HEK293 (cell line): ENCODE results near the gene RPL36A.

Experiments used
- ZNF274 ChIP-seq, 2 experiments: fragments of 200-500 bp in 1 of 2; fragments of 450-650 bp in 1 of 2; sonication (Bioruptor generic) in 1 of 2; formaldehyde crosslinking in 1 of 2; IDR thresholded peaks; 2 replicates each; pipeline versions ENCODE4 v1.5.1 to v1.6.1; 2014 to 2016; ENCODE audit warnings: borderline replicate concordance in 1 of 2, inconsistent platforms in 1 of 2, low read length in 1 of 2, missing biosample characterization in 1 of 2, missing genetic modification characterization in 1 of 2
- ZNF785 ChIP-seq: fragments of 450-650 bp; formaldehyde crosslinking; IDR thresholded peaks from 2 replicates; pipeline ENCODE4 v1.5.1; 2016; ENCODE audit warnings: missing biosample characterization, missing genetic modification characterization
- TF ChIP-seq, protein P1 (sequence below): fragments of 450-650 bp; formaldehyde crosslinking; IDR thresholded peaks from 2 replicates; pipeline ENCODE4 v1.5.1; 2016; ENCODE audit warnings: missing biosample characterization, missing genetic modification characterization

DNA sequence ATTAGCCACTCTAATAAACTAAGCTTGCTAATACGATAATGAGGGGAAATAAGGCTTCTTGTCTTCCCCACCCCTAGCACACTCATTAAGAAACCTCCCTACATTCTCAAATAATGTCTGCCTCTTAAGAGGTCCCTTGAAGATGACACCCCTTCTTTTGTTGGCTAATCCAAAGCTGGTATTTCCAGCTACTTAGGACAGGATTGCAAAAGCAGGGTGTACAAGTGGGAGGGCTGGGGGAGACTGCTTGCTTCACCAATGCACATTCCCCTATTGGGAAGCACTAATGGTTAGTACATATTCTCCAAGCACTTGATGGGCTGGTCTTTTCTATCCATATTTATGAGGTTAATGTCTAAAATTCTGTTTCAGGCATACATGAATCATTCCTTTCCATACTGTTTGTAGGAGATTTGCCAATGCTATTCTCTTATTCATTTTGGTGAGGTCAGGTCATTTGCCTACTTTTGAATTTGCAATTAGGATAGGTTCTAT is 25.5 kb upstream of the RPL36A start:
- TF ChIP-seq ZNF785 (tag by site-specific recombination) (no peak), ZNF274 (IDR thresholded peaks at IDR 0.05; ENCODE audit: low read length) (no peak), ZNF274 (tag by site-specific recombination; IDR thresholded peaks at IDR 0.05; ENCODE audit: borderline replicate concordance) (no peak)
- TF ChIP-seq, protein P1, sequence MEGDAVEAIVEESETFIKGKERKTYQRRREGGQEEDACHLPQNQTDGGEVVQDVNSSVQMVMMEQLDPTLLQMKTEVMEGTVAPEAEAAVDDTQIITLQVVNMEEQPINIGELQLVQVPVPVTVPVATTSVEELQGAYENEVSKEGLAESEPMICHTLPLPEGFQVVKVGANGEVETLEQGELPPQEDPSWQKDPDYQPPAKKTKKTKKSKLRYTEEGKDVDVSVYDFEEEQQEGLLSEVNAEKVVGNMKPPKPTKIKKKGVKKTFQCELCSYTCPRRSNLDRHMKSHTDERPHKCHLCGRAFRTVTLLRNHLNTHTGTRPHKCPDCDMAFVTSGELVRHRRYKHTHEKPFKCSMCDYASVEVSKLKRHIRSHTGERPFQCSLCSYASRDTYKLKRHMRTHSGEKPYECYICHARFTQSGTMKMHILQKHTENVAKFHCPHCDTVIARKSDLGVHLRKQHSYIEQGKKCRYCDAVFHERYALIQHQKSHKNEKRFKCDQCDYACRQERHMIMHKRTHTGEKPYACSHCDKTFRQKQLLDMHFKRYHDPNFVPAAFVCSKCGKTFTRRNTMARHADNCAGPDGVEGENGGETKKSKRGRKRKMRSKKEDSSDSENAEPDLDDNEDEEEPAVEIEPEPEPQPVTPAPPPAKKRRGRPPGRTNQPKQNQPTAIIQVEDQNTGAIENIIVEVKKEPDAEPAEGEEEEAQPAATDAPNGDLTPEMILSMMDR (tag by site-specific recombination), result no peak
